Fibroblast of peridontal ligament (primary cell): ENCODE results near the gene PIK3R1.
"Not testable (repeated sequence)": the region's sequence is repeated elsewhere in the genome, so short reads cannot be mapped to it uniquely, and the experiment has no call there.

Experiments
- DNase-seq: peaks from one replicate; pipeline ENCODE4 v3.0.0-alpha.2; 2010; ENCODE audit errors: extremely low read depth

The PIK3R1 gene

GRCh38 chr5:68226546-68227073 is 11.1 kb downstream of the PIK3R1 start:
- no peak for DNase-seq

GRCh38 chr5:68227532-68228160 is 12.1 kb downstream of the PIK3R1 start:
- DNase-seq = no peak

DNA sequence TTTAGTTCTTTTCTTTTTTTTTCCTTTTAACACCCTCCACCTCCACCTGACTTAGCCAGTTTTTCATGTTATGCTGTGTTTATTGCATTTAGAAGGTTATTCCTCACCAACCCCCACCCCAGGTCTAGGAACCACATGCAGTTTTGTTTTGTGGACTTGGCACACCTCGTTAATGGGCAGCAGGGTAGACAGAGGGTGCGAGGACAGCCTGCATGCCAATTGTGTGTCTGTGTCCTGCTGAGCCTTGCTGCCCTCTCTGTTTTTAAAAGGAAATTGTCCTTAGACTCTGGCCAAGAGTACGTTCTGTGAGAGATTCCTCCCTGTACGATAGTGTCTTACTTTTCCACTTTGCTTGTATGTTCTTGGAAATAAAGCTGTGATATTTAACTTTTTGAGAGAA is 13.9 kb downstream of the PIK3R1 start:
- DNase-seq = no peak

DNA sequence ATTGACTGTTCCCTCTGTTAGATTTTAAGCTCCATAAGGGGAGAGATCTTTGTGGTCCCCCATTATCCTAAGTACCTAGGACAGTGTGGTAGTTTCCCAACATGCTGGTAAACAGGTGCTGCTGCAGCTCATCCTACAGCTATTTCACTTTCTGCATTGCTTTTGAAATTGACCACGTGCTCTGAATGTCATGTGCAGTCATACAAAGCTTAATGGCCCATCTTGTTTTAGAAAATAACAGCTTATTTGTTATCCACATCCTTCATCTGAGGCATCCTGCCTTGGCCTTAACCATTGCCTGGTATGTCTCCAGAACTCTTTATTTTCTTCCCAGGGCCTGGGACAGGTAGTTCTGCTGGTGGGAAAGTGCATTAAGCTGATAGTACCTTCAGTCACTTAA is 14.7 kb downstream of the PIK3R1 start:
- DNase-seq = no peak

GRCh38 chr5:68231414-68232076 is 16.0 kb downstream of the PIK3R1 start:
- no peak for DNase-seq

GRCh38 chr5:68232277-68232676 is 16.7 kb downstream of the PIK3R1 start:
- no peak for DNase-seq

- DNase-seq = no peak
Observed at GRCh38 chr5:68233075-68233474, 17.5 kb downstream of the PIK3R1 start.

DNA sequence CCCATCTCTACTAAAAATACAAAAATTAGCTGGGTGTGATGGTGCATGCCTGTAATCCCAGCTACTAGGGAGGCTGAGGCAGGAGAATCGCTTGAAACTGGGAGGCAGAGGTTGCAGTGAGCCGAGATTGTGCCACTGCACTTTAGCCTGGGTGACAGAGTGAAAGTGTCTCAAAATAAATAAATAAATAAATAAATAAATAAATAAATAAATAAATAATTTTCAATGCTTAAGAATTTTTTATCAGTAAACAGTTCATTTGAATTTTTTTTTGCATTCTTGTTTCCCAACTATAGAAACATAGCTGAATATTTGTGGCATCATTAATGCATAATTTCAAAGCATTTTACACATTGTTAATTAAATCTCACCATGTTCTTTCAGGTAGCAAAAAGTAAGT is 19.7 kb downstream of the PIK3R1 start:
- DNase-seq = not testable (repeated sequence)

GRCh38 chr5:68237715-68238114 is 22.2 kb downstream of the PIK3R1 start:
- DNase-seq = no peak

GRCh38 chr5:68239487-68239886 is 23.9 kb downstream of the PIK3R1 start:
- DNase-seq = peak; percentile 80

DNA sequence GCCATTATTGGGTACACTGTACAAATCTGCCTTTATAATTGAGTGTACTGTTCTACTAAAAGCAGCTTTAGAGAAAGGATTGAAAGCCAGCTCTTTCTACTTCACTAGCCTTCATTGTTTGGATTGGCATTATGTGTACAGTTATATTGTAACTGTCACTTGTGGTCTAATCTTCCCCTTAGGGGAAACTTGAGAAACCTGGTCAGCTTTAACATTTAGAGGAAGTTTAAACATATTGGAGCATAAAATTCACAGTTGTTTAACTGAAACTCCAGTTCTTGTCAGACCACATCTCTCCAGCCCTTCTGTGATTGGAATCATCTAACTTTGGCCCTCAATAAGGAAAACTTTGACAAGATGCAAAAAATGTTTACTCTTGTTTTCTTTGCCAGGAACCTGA is 24.6 kb downstream of the PIK3R1 start:
- DNase-seq = peak; percentile 37

DNA sequence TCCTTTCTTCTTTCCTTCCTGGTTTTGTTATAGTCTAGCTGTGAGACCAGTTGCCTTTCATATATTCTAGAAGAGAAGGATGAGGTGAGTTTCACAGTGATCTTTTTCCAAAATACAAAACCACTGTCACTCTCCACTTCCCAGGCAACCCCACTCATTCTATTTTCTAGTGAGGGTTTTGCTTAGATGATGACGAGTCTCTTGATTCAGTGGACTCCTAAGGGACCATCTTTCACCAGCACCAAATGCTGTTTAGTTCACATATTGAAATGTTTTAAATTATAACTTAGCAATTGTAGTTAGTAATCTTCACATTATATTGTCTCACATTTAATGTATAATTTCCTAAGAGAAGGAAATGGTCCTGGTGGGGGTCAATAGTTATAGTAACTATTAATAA is 25.2 kb downstream of the PIK3R1 start:
- DNase-seq = peak; percentile 54

- peak; percentile 94 for DNase-seq
Observed at GRCh38 chr5:68242743-68243142, 27.2 kb downstream of the PIK3R1 start.

DNA sequence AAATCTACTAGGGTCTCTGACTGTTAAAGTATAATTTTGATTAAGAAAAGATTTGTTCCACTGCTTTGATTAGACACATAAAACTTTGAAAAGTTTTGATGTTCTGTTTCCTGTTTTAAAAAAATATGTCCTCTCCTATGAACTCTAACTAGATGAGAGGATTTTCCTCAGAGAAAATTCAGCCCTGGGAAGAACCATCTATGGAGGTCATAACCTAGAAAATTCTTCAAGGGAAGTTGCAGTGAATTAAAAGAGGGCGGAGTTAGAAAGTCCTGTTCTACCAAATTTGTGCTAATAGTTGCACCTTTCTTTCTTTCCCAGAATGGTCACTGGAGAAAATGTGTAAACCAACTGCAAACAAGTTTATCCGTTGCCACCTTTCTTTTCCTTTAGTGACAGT is 27.7 kb downstream of the PIK3R1 start:
- DNase-seq = no peak

DNA sequence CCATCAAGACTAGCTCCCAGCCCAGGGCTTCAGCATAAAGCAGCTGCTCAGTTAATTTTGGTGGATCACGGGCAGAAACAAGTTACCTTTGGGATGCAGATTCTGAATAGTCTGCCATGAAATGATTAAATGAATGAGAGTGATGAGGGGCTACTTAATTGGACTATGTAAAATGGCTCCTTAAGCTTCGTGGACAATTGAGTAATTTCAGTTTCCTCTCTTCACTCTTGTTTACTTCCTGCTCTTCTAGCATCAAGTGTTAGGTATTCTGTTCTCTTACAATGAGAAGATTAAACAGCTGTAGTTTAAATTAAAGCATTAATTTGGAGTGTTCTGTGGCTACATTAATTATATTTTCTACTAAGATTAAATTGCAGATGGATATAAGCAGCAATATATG is 28.1 kb downstream of the PIK3R1 start:
- DNase-seq = no peak

DNA sequence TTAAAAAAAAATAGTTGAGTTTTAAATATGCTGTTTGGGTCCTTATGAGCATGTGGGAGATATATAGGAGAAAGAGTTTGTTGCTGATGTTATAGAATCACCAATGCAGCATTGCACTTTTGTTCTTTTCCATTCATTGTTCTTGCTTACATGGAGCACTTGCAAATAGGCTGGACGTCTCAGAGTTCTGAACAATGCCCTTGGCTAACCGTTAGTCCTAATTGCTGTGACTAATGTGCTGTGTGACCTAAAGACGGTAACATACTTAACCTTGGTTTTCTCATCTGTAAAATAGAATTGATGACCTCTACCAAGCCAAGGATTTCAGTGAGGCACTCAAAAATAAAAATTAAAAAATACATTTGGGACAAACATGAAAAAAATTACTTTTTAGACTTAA is 29.8 kb downstream of the PIK3R1 start:
- DNase-seq = peak; percentile 50

- DNase-seq = no peak
Observed at GRCh38 chr5:68246802-68247201, 31.2 kb downstream of the PIK3R1 start.

DNA sequence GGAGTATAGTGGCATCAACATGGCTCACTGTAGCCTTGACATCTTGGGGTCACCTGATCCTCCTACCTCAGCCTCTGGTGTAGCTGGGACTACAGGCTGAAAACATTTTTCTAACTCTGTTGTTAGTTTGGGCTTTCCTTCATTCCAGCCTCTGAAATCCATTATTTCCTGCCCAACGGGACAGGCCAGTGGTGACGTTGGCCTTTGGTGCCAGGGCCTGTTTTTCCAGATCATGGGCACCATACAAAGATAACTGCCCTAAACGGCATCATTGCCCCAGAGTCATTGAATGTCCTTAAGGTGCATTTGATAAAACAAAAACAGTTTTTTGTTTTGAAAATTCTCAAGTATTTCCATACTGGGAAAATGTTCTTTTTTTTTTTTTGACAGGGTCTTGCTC is 32.1 kb downstream of the PIK3R1 start:
- DNase-seq = no peak

GRCh38 chr5:68248896-68249295 is 33.3 kb downstream of the PIK3R1 start:
- DNase-seq = no peak

- no peak for DNase-seq
Observed at GRCh38 chr5:68249520-68249919, 34.0 kb downstream of the PIK3R1 start.

- DNase-seq = no peak
Observed at GRCh38 chr5:68250661-68251298, 35.2 kb downstream of the PIK3R1 start.

DNA sequence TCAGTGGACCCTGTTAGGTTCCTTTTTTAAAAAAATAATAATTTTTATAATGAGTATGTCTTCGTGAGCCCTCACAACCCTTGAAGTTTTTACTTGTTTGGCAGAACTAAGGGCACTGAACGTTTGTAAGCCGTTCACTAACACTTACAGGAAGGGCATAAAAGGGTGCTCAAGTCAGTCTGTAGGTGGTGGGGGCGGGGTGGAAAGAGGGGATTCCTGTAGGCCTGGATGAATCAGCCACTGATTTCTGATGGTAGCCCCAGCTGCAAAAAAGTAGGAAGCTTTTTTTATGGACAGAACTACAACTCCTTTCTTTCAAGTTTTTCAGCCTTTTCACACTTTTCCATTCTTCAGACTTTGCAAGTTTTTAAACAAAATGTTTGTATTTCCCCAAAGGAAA is 35.8 kb downstream of the PIK3R1 start:
- no peak for DNase-seq
